Endothelial cell of umbilical vein (primary cell): ENCODE measurements around the gene CIBAR2. TPM values are rescaled to one million over a fixed set of nuclear protein-coding genes. Genes with fewer than 3 reads are reported as not detected.
A peak's percentile ranks its signal among the peaks of the same experiment; 100 is the strongest.
"Not testable (repeated sequence)": the region's sequence is repeated elsewhere in the genome, so short reads cannot be mapped to it uniquely, and the experiment has no call there.

Source experiments
- BruUV-seq: library from RNA; stranded (reverse); fragments of 400-500 nt; replicated peaks from 2 replicates; lab custom pipeline; 2021; lab: Mats Ljungman, UMichigan
- CTCF ChIA-PET: fragments of 300-600, 350-600 bp; sonication (Branson Sonifier 250); formaldehyde crosslinking; loops from one replicate; lab custom pipeline; 2021; ENCODE audit warnings: antibody characterized with exemption, inconsistent platforms; lab: Charles Lee
- POLR2A ChIA-PET: fragments of 300-600, 350-600 bp; sonication (Branson Sonifier 250); formaldehyde crosslinking; loops from one replicate; lab custom pipeline; 2021; ENCODE audit warnings: antibody characterized with exemption, inconsistent platforms; lab: Charles Lee
- DNase-seq: peaks from one replicate; pipeline ENCODE4 v3.0.0-alpha.2; 2011; ENCODE audit warnings: low read depth, low spot score
- FAIRE-seq: peaks from 2 replicates; lab custom pipeline; 2011; peaks lifted over from hg19 to GRCh38; lab: Jason Lieb, UNC
- H2AFZ ChIP-seq: 2 replicates; pipeline ENCODE4 v1.6.0; 2012; ENCODE audit warnings: low read depth, low read length, control low read depth, inconsistent platforms
- H3K27ac ChIP-seq: 2 replicates; pipeline ENCODE4 v1.5.1; 2011; ENCODE audit warnings: low read depth, mild to moderate bottlenecking, control low read depth, low read length, moderate library complexity; ENCODE audit not compliant: insufficient read depth
- H3K27me3 ChIP-seq, 2 experiments: 2 replicates each; pipeline versions ENCODE4 v1.6.0 to v1.6.1; 2011; ENCODE audit warnings: low read length in 2 of 2, mixed read lengths in 1 of 2; ENCODE audit not compliant: control insufficient read depth in 2 of 2, insufficient read depth in 2 of 2
- H3K36me3 ChIP-seq, 2 experiments: 2 replicates in 1 of 2; 3 replicates in 1 of 2; pipeline ENCODE4 v1.5.1; 2011; ENCODE audit warnings: low read length in 2 of 2, mild to moderate bottlenecking in 1 of 2, moderate library complexity in 1 of 2; ENCODE audit not compliant: control insufficient read depth in 2 of 2, insufficient read depth in 2 of 2; ENCODE audit errors: extremely low read depth in 1 of 2
- H3K4me1 ChIP-seq: 3 replicates; pipeline ENCODE4 v1.5.1; 2011; ENCODE audit warnings: mild to moderate bottlenecking, low read length; ENCODE audit not compliant: control insufficient read depth, insufficient read depth; ENCODE audit errors: extremely low read depth
- H3K4me2 ChIP-seq: 2 replicates; pipeline ENCODE4 v1.6.1; 2011; ENCODE audit warnings: low read length, control low read depth, mixed read lengths; ENCODE audit not compliant: insufficient read depth
- H3K4me3 ChIP-seq, 3 experiments: fragments of 200-600 bp in 1 of 3; sonication (generic), shearing (Covaris generic) in 1 of 3; replicated peaks in 1 of 3; 2 replicates each; pipeline ENCODE4 v1.5.1; 2011 to 2016; ENCODE audit warnings: control low read depth in 3 of 3, low read length in 3 of 3, mild to moderate bottlenecking in 2 of 3, inconsistent platforms in 1 of 3, low read depth in 1 of 3, moderate library complexity in 1 of 3; ENCODE audit not compliant: insufficient read depth in 1 of 3
- H3K79me2 ChIP-seq: 2 replicates; pipeline ENCODE4 v1.6.0; 2012; ENCODE audit warnings: low read length, inconsistent platforms; ENCODE audit not compliant: control insufficient read depth, insufficient read depth
- H3K9ac ChIP-seq: replicated peaks from 2 replicates; pipeline ENCODE3; 2011; ENCODE audit warnings: low read length, control low read depth; ENCODE audit not compliant: insufficient read depth; ENCODE audit errors: extremely low read depth
- H3K9me1 ChIP-seq: replicated peaks from 3 replicates; pipeline ENCODE4 v1.6.0; 2011; ENCODE audit warnings: mild to moderate bottlenecking, low read length; ENCODE audit not compliant: control insufficient read depth, insufficient read depth; ENCODE audit errors: extremely low read depth
- H3K9me3 ChIP-seq: replicated peaks from 2 replicates; pipeline ENCODE4 v1.5.1; 2012; ENCODE audit warnings: low read length, inconsistent platforms; ENCODE audit not compliant: control insufficient read depth, insufficient read depth
- H4K20me1 ChIP-seq: replicated peaks from 2 replicates; pipeline ENCODE3; 2011; ENCODE audit warnings: mild to moderate bottlenecking, low read length; ENCODE audit not compliant: control insufficient read depth, insufficient read depth; ENCODE audit errors: extremely low read depth
- EZH2 ChIP-seq: IDR thresholded peaks from 2 replicates; pipeline ENCODE4 v1.6.1; 2012; ENCODE audit warnings: borderline replicate concordance, low read depth, mild to moderate bottlenecking, moderate library complexity, low read length, inconsistent platforms; ENCODE audit not compliant: severe bottlenecking
- FOS ChIP-seq: IDR thresholded peaks from 2 replicates; pipeline ENCODE4 v1.6.1; 2011; ENCODE audit warnings: mild to moderate bottlenecking, low read length, moderate library complexity, borderline replicate concordance; ENCODE audit not compliant: insufficient read depth
- MAX ChIP-seq: IDR thresholded peaks from 2 replicates; pipeline ENCODE4 v1.6.1; 2011; ENCODE audit not compliant: insufficient read depth, insufficient read length
- POLR2AphosphoS5 ChIP-seq: IDR thresholded peaks from 2 replicates; pipeline ENCODE4 v1.6.1; 2012; ENCODE audit warnings: low read depth, mild to moderate bottlenecking, control low read depth, low read length, moderate library complexity; ENCODE audit not compliant: insufficient read depth
- dilution Hi-C: fragments of 300-500 bp; cut with MboI; formaldehyde crosslinking; loops from one replicate; pipeline ENCODE4 v1.15.0; 2019; ENCODE audit warnings: low sequenced_read_pairs; ENCODE audit not compliant: extremely low pct_ligation_motif_present
- intact Hi-C: fragments of 100-400 bp; cut with micrococcal nuclease; formaldehyde crosslinking; loops from one replicate; pipeline ENCODE4 v1.10.0; 2022
- polyA plus RNA-seq, 4 experiments: library from polyadenylated mRNA; depleted of rRNA in 3 of 4; stranded (reverse) in 3 of 4; unstranded in 1 of 4; fragments of >200 nt; gene quantifications; 2 replicates each; pipeline versions ENCODE4 v1.2.1 to v1.2.3, GENCODE V29; 2011 to 2012; ENCODE audit warnings: missing spikeins in 1 of 4
- total RNA-seq: library from RNA; stranded (reverse); gene quantifications from 2 replicates; pipeline ENCODE4 v1.2.3, GENCODE V29; 2021

Gene CIBAR2
- total and polyA plus RNA-seq, 2 donors (not counting 3 experiments of a cell fraction or from before 2014, with no cell fraction given), result 0.07 TPM; not detected in 1

GRCh38 chr16:85123441-85123840 is 11.2 kb upstream of the CIBAR2 start:
- H3K9me1 ChIP-seq, dilution Hi-C loops, H3K4me3 ChIP-seq, H4K20me1 ChIP-seq, POLR2A ChIA-PET, H3K79me2 ChIP-seq, H3K27me3 ChIP-seq, H3K36me3 ChIP-seq, BruUV-seq, intact Hi-C loops, FAIRE-seq, DNase-seq, H3K9me3 ChIP-seq: not testable (repeated sequence)
- Histone ChIP-seq H3K27ac (peak overlapping the region; percentile 72), H3K4me1 (peaks cover 18% of the 10 kb centered on the region), H3K9ac (peak overlapping the region; percentile 84), H3K4me2 (peak overlapping the region; percentile 27), H2AFZ (peak overlapping the region; percentile 90)
- CTCF ChIA-PET, result interaction anchor here (0.9 to 4.7 kb wide), 6 partner anchors 9 to 297 kb away, joined by 3 to 36 read pairs (median 4); no protein-coding TSS in a partner anchor

- no peaks in the 10 kb centered on the region for H3K79me2 ChIP-seq
- H3K4me1 ChIP-seq, result peaks cover 12% of the 10 kb centered on the region
- no peak overlapping the region for H2AFZ ChIP-seq
- no peak overlapping the region for H3K27ac ChIP-seq
- H3K9me3 ChIP-seq, result no peaks in the 10 kb centered on the region
- CTCF ChIA-PET, result interaction anchor here (1.7 to 2.0 kb wide), 3 partner anchors 125 to 496 kb away, joined by 4 to 5 read pairs (median 5); no protein-coding TSS in a partner anchor
- no peaks in the 10 kb centered on the region for H4K20me1 ChIP-seq
- intact Hi-C loops, result no loop called here
- dilution Hi-C loops, result no loop called here
- POLR2A ChIA-PET, result no interaction called here
- no peaks in the 10 kb centered on the region for H3K36me3 ChIP-seq
- DNase-seq (no peak), FAIRE-seq (no peak)
- H3K9ac ChIP-seq, result no peak overlapping the region
- TF ChIP-seq POLR2AphosphoS5 (no peak), MAX (no peak), EZH2 (no peak), FOS (no peak)
- no peaks in the 10 kb centered on the region for H3K9me1 ChIP-seq
- H3K27me3 ChIP-seq, result no peaks in the 10 kb centered on the region
- H3K4me3 ChIP-seq, result no peak overlapping the region
- no peak overlapping the region for H3K4me2 ChIP-seq
- no TSS peak for BruUV-seq
Observed at GRCh38 chr16:85120006-85120340, 7.7 kb upstream of the CIBAR2 start.
